Spleen (tissue), 11 donors: ENCODE results near the gene BRD3. TPM values are rescaled to one million over a fixed set of nuclear protein-coding genes. Genes with fewer than 3 reads are reported as not detected.

Experiments used
- DNase-seq: peaks from one replicate; pipeline ENCODE4 v3.0.0-alpha.2; 2020
- H3K27ac ChIP-seq, 8 donors: fragments of 200-600 bp; sonication (generic) in 7 of 8; 1 replicate in 4 of 8; 2 replicates in 4 of 8; pipeline versions ENCODE4 v1.5.0 to v1.8.0; 2016 to 2021; ENCODE audit warnings: inconsistent platforms in 4 of 8, mild to moderate bottlenecking in 4 of 8, moderate library complexity in 1 of 8
- H3K27me3 ChIP-seq, 7 donors: fragments of 200-600 bp; sonication (generic) in 6 of 7; replicated peaks in 1 of 7; 1 replicate in 4 of 7; 2 replicates in 3 of 7; pipeline versions ENCODE4 v1.5.0 to v1.8.0; 2016 to 2021; ENCODE audit warnings: inconsistent platforms in 3 of 7, mild to moderate bottlenecking in 1 of 7
- H3K36me3 ChIP-seq, 6 donors: fragments of 200-600 bp; sonication (generic) in 5 of 6; 1 replicate in 4 of 6; 2 replicates in 2 of 6; pipeline versions ENCODE4 v1.5.0 to v1.8.0; 2016 to 2021; ENCODE audit warnings: inconsistent platforms in 2 of 6
- H3K4me1 ChIP-seq, 6 donors: fragments of 200-600 bp; sonication (generic) in 5 of 6; 1 replicate in 3 of 6; 2 replicates in 3 of 6; pipeline versions ENCODE4 v1.5.0 to v1.8.0; 2016 to 2021; ENCODE audit warnings: inconsistent platforms in 3 of 6
- H3K4me3 ChIP-seq, 8 donors: fragments of 200-600 bp; sonication (generic) in 7 of 8; 1 replicate in 4 of 8; 2 replicates in 4 of 8; pipeline versions ENCODE4 v1.5.0 to v1.8.0; 2016 to 2021; ENCODE audit warnings: inconsistent platforms in 4 of 8, mild to moderate bottlenecking in 4 of 8, moderate library complexity in 2 of 8
- H3K9me3 ChIP-seq, 8 donors: fragments of 200-600 bp; sonication (generic) in 7 of 8; 1 replicate in 4 of 8; 2 replicates in 4 of 8; pipeline versions ENCODE4 v1.5.0 to v1.8.0; 2016 to 2021; ENCODE audit warnings: inconsistent platforms in 4 of 8
- CTCF ChIP-seq, 11 experiments: fragments of 200-600 bp in 7 of 11; fragments of 450-650 bp in 4 of 11; sonication (generic) in 4 of 11; IDR thresholded peaks in 8 of 11; conservative IDR thresholded peaks in 3 of 11; 1 replicate in 7 of 11; 2 replicates in 4 of 11; pipeline versions ENCODE4 v1.4.0 to v1.8.0; 2016 to 2021; ENCODE audit warnings: antibody characterized with exemption in 11 of 11, inconsistent platforms in 4 of 11, mild to moderate bottlenecking in 1 of 11
- POLR2A ChIP-seq, 3 donors: fragments of 450-650 bp; IDR thresholded peaks; one replicate each; pipeline ENCODE4 v1.5.1; 2017; ENCODE audit warnings: antibody characterized with exemption in 3 of 3, mild to moderate bottlenecking in 1 of 3
- POLR2AphosphoS5 ChIP-seq, 3 donors: sonication (generic); formaldehyde crosslinking; IDR thresholded peaks; one replicate each; pipeline ENCODE4 v1.5.1; 2017; ENCODE audit warnings: antibody characterized with exemption in 3 of 3
- WGBS, 5 donors: extraction: QIAGEN DNeasy Blood & Tissue Kit in 3 of 5; methylation state at CpG; one replicate each; pipeline versions ENCODE4 v1.1.5 to v1.1.7; 2013 to 2018; 5-methylcytosine and 5-hydroxymethylcytosine counted together
- intact Hi-C: fragments of 100-400 bp; cut with DNase I; formaldehyde crosslinking; loops from one replicate; pipeline ENCODE4 v1.15.0; 2023; ENCODE audit warnings: low total_unique reads
- polyA plus RNA-seq, 3 donors: library from polyadenylated mRNA; stranded (reverse); fragments of 200-250 nt; gene quantifications; one replicate each; pipeline ENCODE4 v1.2.1, GENCODE V29; 2013
- total RNA-seq, 7 donors: library from RNA; depleted of rRNA in 3 of 7; stranded (reverse); fragments of >200 nt in 3 of 7; fragmentation: NEBNext Ultra II Directional in 4 of 7; extraction: Animal tissue kit (Norgen Biotek cat#: 25700) in 4 of 7; gene quantifications; one replicate each; pipeline versions ENCODE4 v1.1.0 to v1.2.1, GENCODE V29; 2016 to 2021
- donor health status: healthy with polysubstance abuse.
- donor health status: DM: no; HTN: no; CAD: no; lungs with moderate emphysema.
- donor health status: DM: no; HTN: no; CAD: no.
- donor health status: Bipolar disorder and iron deficiency.
- donor health status: healthy.
- donor health status: DM: no; HTN: no; CAD: no.
- donor health status: DM: yes; HTN: yes; CAD: no.

Gene BRD3
- total and polyA plus RNA-seq, 10 donors: 5.9 to 54.0 (median 30.0) TPM

GRCh38 chr9:134063571-134064450 lies 4.0 kb downstream of the BRD3 start:
- H3K27me3 ChIP-seq: no peaks in the 10 kb centered on the region
- WGBS, 5 donors: 92 to 97% (median 94%) methylated on average over 9 to 29 of the region's 29 CpGs
- no peak overlapping the region for H3K4me3 ChIP-seq
- intact Hi-C loops: loop anchor here (10.0 kb wide), 1 partner anchor 71 kb away; the partner anchor contains the start of gene WDR5
- H3K36me3 ChIP-seq: peaks cover 0 to 10% (median 0%) of the 10 kb centered on the region in 6 donors
- H3K4me1 ChIP-seq: peaks cover 43 to 85% (median 81%) of the 10 kb centered on the region in 6 donors
- H3K27ac ChIP-seq: no peak overlapping the region
- no peaks in the 10 kb centered on the region for H3K9me3 ChIP-seq
- TF ChIP-seq POLR2AphosphoS5 (IDR thresholded peaks at IDR 0.05) (no peak), POLR2A (IDR thresholded peaks at IDR 0.05) (no peak), CTCF (IDR thresholded peaks at IDR 0.05 in 8 of 11, conservative IDR thresholded peaks at IDR 0.05 in 3 of 11) (no peak)
- peak; percentile 50 for DNase-seq

GRCh38 chr9:134063088-134063570 lies 4.7 kb downstream of the BRD3 start:
- Histone ChIP-seq H3K4me1 (peaks cover 43 to 90% (median 88%) of the 10 kb centered on the region in 6 donors), H3K27me3 (no peaks in the 10 kb centered on the region), H3K4me3 (no peak overlapping the region), H3K36me3 (peaks cover 0 to 10% (median 0%) of the 10 kb centered on the region in 6 donors), H3K9me3 (no peaks in the 10 kb centered on the region), H3K27ac (no peak overlapping the region)
- DNase-seq: peak; percentile 70
- TF ChIP-seq CTCF (IDR thresholded peaks at IDR 0.05 in 8 of 11, conservative IDR thresholded peaks at IDR 0.05 in 3 of 11) (no peak), POLR2AphosphoS5 (IDR thresholded peaks at IDR 0.05) (peak in 1 of 3 donors; percentile 19), POLR2A (IDR thresholded peaks at IDR 0.05) (no peak)
- intact Hi-C loops: loop anchor here (10.0 kb wide), 1 partner anchor 72 kb away; the partner anchor contains the start of gene WDR5
- WGBS, 5 donors: 79 to 94% (median 92%) methylated on average over 13 to 15 of the region's 15 CpGs

GRCh38 chr9:134062461-134063087 lies 5.3 kb downstream of the BRD3 start:
- TF ChIP-seq POLR2AphosphoS5 (IDR thresholded peaks at IDR 0.05) (no peak), POLR2A (IDR thresholded peaks at IDR 0.05) (no peak)
- no peaks in the 10 kb centered on the region for H3K27me3 ChIP-seq
- WGBS, 5 donors: 58 to 77% (median 68%) methylated on average over 18 to 22 of the region's 22 CpGs
- peaks cover 0 to 16% (median 0%) of the 10 kb centered on the region in 6 donors for H3K36me3 ChIP-seq
- H3K9me3 ChIP-seq: no peaks in the 10 kb centered on the region
- H3K27ac ChIP-seq: no peak overlapping the region
- intact Hi-C loops: loop anchor here (10.0 kb wide), 1 partner anchor 72 kb away; the partner anchor contains the start of gene WDR5
- peaks cover 43 to 95% (median 94%) of the 10 kb centered on the region in 6 donors for H3K4me1 ChIP-seq
- peak; percentile 65 for DNase-seq
- H3K4me3 ChIP-seq: no peak overlapping the region

GRCh38 chr9:134061688-134062371 lies 6.0 kb downstream of the BRD3 start:
- no peak overlapping the region for H3K4me3 ChIP-seq
- peaks cover 43 to 100% (median 98%) of the 10 kb centered on the region in 6 donors for H3K4me1 ChIP-seq
- 68 to 77% (median 70%) methylated on average over 13 to 22 of the region's 22 CpGs for WGBS, 5 donors
- peaks cover 0 to 23% (median 0%) of the 10 kb centered on the region in 6 donors for H3K36me3 ChIP-seq
- H3K27me3 ChIP-seq: no peaks in the 10 kb centered on the region
- intact Hi-C loops: loop anchor here (10.0 kb wide), 1 partner anchor 73 kb away; the partner anchor contains the start of gene WDR5
- DNase-seq: peak; percentile 72
- H3K9me3 ChIP-seq: no peaks in the 10 kb centered on the region
- TF ChIP-seq POLR2AphosphoS5 (IDR thresholded peaks at IDR 0.05): no peak
- no peak for TF ChIP-seq POLR2A (IDR thresholded peaks at IDR 0.05)
- no peak for TF ChIP-seq CTCF (IDR thresholded peaks at IDR 0.05 in 8 of 11, conservative IDR thresholded peaks at IDR 0.05 in 3 of 11)
- H3K27ac ChIP-seq: no peak overlapping the region
